HG03103 (cell line): Measurements from ENCODE around the gene SMCO3.
"Not testable (repeated sequence)": the region's sequence is repeated elsewhere in the genome, so short reads cannot be mapped to it uniquely, and the experiment has no call there.

Experiments
- ATAC-seq: cut with Tn5 transposase; IDR thresholded peaks from one replicate; pipeline ENCODE4 v1.9.1; 2021; ENCODE audit warnings: low read depth; ENCODE audit not compliant: unreplicated experiment

The SMCO3 gene

DNA sequence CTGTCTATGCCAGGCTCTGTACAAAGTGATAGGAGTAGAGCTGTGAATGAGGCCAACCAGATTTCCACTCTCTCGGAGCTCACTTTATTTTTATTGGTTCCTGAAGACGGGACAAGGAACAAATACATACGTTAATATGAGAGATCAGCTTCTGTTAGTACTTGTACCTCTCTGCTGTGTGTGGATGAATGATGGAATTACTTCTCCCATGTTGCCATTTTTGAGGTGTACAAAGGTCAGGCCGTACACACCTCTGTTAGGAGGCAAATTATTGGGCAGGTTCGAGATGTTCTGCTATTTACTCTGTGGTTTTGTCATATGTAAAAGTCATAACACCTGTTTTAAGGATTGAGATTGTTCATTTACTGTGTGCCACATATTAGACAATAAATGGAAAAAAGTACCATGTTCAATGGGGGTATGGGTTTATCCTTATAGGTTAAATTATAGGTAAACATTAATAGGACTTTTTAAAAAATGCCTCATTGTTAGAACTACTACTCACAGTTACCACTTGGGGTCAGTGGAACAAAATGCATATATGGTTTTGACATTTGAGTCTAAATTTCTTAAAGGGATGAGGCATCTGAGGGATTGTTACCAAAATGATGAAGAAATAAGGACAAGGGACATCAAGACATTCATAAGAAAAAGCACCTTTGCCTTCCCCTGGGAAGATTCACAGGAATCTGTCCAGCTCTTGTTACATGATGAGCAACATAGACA, 37.6 kb downstream of the SMCO3 start:
- ATAC-seq: no peak

DNA sequence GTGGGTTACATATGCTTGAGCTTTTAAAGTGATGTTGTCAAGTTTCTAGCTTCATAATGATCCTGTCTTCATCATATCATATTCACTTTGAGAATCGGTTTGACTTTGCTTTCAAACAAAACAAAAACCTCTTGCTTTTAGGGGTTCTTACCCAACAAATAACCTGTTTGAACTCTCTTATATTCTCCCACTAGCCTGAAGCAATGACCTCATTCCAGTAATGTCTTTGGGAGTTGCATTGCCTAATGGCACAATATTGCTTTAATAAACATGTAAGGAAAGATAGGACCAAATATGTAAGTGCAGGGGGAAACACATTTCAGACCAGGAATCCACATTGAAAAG, 38.4 kb downstream of the SMCO3 start:
- ATAC-seq: no peak

DNA sequence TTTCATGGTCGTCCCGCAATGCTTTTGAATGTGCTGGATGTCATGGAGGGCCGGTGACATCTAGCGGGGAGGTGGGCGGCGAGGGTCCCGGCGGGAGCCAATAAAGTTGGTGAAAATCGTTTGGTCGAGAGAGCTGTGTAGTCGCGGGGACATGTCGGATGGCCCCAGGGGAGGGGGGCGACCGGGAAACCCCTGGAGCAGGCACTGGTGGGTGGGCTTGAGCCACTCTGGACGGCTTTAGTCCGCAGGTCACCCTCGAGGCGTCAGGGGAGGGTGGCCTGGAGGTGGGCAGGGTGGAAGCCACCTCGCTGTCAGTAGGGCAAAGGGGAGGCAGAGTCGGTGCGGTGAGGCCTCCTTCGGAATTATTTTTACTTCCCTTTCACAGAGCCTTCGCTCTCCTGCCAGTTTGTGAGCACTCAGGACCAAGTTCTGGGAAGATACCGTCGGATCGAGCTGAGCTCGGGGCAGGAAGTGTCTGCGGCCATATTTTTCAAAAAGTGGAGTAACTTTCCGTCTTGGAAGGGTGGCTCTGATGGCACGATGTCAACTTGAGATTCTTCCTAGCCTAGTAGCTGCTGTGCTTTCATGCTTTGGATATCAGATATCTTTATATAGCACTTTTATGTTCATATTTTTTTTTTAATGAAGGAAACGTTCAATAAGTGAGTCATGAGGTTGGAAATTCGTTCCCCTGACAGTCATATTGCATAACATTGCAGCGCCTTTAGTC, 38.9 kb downstream of the SMCO3 start:
- no peak for ATAC-seq

DNA sequence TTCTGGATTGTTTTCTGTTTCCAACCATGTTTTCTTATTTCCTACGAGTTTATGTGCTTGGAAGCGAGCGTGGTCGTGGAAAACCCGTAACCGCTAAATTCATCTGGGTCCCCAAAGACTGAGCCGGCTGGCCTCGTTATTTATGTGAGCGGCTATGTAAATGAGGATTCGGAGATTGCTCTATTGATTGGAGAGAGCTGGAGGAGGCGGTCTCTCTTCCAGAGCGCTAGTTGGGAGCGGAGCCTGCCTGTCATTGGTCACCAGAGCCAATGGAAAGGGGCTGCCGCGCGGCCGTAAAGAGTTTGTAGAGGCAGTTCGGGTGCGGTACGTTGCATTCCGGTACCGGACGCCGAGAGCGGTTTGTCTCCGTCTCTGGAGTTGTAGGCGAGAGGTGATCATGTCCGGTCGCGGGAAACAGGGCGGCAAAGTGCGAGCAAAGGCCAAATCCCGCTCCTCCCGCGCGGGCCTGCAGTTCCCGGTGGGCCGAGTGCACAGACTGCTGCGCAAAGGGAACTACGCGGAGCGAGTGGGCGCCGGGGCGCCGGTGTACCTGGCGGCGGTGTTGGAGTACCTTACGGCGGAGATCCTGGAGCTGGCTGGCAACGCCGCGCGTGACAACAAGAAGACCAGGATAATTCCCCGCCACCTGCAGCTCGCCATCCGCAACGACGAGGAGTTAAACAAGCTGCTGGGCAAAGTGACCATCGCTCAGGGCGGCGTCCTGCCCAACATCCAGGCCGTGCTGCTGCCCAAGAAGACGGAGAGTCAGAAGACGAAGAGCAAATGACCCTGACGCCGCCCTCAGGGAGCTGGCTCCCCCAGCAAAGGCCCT, 39.7 kb downstream of the SMCO3 start:
- peak; percentile 56 for ATAC-seq

DNA sequence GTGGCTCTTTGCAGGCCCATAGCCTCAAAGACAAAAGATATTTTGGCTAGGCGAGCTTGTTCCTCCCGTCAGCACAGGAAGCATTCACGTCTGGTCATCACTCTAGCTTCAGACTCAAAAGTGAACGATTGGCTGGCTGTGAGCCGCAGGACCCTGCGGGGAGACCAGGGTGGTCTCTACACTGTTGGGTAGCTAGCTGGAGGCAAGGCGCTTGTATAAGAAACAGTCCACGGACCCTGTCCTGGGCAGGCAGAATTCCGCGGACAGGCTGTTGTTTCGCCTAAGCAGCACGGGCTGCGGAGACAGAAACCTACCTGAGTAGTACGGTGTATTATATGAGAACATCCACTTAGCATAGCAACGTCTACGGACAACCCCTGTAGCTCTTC, 40.3 kb downstream of the SMCO3 start:
- peak; percentile 15 for ATAC-seq

DNA sequence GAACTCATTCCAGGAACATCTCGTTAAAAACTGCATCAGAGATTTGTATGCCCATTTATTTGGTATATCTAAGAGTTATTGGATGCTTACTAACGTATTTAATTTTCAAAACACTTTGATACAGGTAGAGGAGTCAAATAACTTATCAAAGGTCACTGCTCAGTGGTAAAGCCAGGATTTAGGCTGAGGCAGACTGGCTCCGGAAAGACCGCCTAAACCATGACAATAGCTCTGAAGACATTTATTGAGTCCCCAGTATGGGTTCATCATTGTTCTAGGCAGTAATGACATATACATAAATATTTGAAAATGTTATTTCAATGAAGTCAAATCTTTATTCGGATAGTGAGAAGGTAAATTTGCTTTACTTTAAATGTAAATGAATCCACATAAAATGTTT, 41.0 kb downstream of the SMCO3 start:
- ATAC-seq: no peak

DNA sequence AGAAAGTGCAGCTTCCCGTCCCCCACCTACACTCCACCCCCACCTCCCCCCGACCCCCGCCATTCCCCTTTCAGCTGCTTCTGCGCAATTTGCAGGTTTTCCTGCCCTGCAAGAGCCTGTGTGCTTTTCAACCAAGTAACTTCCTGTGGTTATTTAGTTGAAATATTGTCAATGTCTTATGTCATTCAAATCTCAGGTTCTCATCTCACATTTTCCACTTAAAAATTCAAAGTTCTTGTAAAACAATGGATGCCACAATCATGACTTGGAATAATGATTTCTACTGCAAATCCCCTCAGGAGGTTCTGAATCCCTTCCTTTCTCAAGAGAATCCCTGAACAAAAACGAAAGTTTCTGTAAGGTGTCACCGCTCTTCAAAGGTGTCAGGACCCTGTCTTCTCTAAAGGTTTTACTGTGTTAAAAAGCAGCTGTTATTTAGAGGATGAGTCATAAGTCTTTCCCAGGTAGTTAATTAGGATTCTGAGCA, 42.3 kb downstream of the SMCO3 start:
- no peak for ATAC-seq

DNA sequence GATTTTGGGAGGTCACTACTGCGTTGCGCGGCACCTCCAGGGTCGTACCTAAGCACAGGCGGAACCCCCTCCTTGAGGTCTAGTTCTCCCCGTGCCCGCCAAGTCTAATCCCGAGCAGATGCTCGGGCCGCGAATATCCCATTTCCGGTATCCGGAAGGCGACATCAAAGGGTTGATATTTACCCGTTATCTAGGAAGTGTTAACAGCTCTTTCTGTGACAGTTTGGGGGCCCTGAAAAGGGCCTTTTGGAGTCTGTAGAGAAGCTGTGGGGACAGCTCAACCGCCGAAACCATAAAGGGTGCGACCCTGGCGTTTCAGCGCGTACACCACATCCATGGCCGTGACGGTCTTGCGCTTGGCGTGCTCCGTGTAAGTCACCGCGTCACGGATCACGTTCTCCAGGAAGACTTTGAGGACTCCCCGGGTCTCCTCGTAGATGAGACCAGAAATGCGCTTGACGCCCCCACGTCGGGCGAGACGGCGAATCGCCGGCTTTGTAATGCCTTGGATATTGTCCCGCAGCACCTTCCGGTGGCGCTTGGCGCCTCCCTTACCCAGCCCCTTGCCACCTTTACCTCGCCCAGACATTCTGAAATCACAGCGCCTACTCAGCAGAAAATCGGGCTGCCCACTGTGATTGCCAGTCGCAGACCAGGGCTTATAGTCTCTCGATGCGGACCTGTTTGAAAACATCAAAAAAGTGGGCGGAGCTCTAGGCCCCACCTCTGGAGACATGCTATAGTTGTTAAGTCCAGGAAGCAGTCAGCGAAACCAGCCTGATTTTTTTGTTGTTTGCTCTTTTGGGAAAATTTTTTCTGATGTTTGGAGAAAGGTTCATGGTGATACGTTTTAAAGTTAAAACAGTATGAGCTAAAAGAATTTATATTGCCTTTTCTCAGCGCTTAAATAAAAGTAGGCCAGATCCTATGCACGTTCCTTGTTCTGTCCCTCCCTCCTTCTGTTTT, 43.2 kb downstream of the SMCO3 start:
- ATAC-seq: peak; percentile 20

DNA sequence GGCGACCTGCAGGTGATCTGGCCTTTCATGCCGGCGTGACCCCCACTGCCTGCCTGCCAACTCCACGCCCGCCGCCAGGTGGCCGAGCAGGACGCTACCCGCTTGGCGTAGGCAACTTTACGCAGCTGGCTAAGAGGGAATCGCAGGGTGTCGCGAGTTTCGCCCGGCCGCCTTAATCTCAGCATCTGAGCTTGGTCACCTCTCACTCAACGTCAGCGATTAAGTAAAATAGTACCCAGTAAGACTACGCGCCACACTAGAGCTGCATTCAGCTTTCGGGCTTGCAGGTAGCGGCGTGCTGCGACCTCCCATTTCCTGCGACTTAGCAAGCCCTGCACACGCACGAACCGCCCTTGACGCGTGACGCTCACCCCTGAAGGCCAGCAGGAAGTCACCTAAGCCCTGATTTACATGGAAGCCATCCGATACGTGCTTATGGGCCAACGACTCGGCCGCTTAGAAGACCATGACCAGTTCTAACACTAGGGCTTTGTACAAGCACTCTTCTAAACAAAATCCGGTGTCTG, 44.0 kb downstream of the SMCO3 start:
- ATAC-seq: peak; percentile 26

DNA sequence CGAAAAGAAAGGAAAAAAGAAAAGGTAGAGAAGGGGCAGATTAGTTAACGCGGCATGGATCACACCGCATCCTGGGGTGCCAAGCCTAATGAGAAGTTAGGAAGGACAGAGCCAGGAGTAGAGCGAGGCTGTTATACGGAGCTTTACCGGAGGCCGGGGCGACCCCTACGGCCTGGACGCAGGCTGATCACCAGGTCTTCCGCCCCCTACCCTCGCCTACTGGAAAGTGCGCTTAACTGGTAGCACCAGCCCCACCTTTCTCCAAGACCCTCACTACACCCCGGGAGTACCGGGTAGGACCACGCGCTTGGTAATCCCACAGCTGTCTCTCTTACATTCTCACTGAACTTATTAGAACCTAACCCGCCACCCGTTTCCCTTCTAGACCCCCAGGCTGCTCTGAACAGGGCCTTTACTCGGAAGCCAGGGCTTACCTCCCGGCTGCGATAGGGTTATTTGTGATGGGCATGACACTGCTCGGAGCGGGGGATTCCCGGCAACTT, 44.5 kb downstream of the SMCO3 start:
- ATAC-seq: peak; percentile 1

DNA sequence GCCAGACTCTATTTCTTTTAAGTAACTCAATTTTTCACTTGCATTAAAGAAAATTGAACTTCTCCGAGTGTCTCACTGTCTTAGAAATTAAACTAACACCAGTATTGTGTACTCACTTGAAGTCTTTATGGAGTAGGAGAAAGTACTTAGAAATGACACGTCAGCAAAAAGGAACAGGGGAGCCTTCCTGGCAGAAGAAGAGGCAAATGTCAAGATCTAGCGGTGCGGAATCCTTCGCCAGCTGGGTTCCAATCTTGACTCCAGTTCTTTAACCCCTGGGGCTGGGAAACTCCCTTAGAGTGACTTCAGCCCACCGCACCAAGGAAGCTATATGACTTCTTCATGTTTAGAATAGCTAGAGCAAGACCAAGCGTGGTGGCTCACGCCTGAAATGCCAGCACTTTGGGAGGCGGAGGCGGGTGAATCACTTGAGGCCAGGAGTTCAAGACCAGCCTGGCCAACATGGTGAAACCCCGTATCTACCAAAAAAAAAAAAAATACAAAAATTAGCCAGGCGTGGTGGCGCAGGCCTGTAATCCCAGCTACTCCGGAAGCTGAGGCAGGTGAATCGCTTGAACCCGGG, 45.1 kb downstream of the SMCO3 start:
- ATAC-seq: no peak

DNA sequence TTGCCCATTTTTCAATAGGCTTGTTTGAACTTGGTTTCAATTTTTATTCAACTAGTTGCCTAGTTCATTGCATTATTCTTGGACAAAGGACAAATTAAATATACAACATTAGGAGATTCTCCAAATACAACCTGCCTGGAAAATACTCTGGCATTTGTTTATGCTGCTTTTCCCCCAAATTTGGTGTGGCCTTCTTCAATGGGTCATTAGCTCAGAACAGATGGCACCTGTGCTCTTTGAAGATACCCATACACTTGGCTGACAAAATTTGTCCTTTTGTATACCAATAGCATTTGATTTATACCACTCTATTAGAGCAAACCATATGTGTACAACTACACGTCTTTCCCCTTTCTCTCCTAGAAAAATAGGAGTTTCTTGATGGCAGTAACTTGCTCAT, 46.4 kb downstream of the SMCO3 start:
- no peak for ATAC-seq

DNA sequence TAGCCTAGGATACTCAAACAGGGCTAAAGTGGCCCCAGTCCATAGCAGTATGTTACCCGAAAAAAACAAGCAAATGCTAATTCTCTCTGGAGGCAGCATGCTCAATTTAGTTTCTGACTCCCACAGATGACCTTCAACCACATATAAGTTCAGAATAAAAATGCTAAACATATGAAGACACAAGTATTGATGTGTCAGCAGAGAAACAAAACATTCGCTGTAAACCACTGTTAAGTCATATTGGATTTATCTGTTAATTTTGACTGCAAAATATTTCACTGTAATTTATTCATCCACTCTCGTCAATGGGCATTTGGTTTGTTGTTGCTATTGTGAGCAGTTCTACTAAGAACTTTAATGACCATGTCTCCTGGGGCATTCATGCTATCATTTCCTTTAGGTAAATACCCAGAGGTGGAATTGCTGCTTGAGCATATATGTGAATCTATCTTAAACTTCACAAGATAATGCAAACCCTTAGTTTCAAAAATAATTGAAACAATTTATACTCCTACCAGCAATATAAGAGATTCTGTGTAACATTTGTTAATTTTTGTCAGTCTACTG, 47.2 kb downstream of the SMCO3 start:
- no peak for ATAC-seq

DNA sequence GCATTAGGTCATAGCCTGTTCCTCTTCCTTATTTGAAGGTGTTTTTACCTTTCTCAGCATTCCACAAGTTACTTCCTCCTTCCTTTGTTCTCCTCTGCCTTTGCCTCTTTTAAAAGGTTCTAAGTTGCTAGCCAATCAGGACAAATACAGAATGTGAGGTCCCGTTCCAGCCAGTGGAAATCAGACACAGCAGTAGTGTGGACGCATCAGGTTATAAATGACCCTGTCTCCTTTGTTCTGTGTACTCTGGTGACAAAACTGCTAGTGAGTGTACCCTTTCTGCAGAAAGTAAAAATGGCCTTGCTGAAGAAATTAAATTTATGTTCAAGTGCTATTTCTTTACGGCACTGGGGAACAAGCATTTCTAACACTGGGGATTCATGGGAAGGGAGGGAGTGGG, 48.0 kb downstream of the SMCO3 start:
- ATAC-seq: not testable (repeated sequence)

DNA sequence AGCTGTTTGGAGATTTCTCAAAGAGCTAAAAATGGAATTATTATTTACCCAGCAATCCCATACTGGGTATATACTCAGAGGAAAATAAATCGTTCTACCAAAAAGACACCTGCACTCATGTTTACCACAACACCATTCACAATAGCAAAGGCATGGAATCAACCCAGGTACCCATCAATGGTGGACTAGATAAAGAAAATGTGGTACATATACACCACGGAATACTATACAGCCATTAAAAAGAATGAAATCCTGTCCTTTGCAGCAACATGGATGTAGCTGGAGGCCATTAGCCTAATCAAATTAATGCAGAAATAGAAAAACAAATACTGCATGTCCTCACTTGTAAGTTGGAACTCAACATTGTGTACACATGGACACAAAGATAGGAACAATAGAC, 48.6 kb downstream of the SMCO3 start:
- ATAC-seq: no peak

DNA sequence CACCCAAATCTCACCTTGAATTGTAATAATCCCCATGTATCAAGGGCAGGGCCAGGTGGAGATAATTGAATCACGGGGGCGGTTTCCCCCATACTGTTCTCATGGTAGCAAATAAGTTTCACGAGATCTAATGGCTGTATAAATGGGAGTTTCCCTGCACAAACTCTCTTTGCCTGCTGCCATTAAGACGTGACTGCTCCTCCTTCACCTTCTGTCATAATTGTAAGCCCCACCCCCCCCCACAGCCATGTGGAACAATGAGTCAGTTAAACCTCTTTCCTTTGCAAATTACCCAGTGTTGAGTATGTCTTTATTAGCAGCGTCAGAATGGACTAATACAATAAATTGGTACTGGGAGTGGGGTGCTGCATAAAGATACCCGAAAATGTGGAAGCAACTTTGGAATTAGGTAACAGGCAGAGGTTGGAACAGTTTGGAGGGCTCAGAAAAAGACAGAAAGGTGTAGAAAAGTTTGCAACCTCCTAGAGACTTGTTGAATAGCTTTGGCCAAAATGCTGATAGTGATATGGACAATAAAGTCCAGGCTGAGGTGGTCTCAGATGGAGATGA, 54.2 kb downstream of the SMCO3 start:
- ATAC-seq: not testable (repeated sequence)

DNA sequence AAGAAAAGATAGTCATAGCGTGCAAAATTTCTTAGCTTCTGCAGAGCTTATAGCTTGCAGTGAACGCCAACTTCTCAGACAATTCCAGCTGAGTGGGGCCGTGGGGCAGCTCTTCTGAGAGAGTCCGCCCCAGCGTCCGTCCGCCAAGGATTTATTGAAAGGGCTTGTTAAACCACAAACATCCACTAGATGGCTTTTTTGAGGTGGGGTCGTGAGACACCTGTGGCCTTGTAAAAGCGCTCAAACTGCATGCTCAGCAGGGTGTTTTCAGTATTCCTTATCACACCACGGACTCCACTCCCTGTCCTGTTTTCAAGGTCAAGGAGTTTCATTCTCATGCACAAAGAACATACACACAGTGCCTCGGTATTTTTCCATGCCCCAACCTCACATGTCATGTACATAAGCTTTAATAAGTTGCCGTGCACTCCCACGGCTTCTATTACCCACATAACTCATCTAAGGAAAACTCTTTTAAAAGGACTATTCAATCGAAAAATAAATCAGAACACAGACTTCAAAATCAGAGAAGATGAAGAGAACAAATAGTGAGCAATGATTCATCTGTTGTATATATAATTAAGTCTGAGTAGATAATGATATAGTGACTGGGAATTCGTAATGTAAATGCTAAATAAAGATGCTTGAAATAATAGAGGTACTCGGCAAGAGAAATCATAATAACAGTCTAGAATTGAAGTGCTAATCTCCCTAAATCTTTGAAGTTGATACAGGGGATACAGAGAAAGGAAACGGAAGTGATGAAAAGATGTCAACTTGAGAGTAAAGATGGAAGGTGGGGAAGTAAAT, 57.4 kb downstream of the SMCO3 start:
- ATAC-seq: no peak
